HUES6 (cell line): ENCODE measurements around the gene RPTOR.

Source experiments
- H3K27ac ChIP-seq: 2 replicates; pipeline ENCODE4 v1.7.0; 2013; ENCODE audit warnings: low read depth, mild to moderate bottlenecking, low read length, inconsistent platforms
- H3K27me3 ChIP-seq: 2 replicates; pipeline ENCODE4 v1.6.1; 2013; ENCODE audit warnings: low read length; ENCODE audit not compliant: control insufficient read depth, insufficient read depth
- H3K36me3 ChIP-seq: 2 replicates; pipeline ENCODE4 v1.6.1; 2013; ENCODE audit warnings: low read length; ENCODE audit not compliant: control insufficient read depth, insufficient read depth
- H3K4me1 ChIP-seq: 2 replicates; pipeline ENCODE4 v1.6.1; 2013; ENCODE audit warnings: low read length; ENCODE audit not compliant: control insufficient read depth, insufficient read depth
- H3K4me3 ChIP-seq: 2 replicates; pipeline ENCODE4 v1.5.1; 2013; ENCODE audit warnings: low read depth, low read length
- H3K9ac ChIP-seq: one replicate; pipeline ENCODE4 v1.6.1; 2013; ENCODE audit warnings: mild to moderate bottlenecking, low read length
- H3K9me3 ChIP-seq: 2 replicates; pipeline ENCODE4 v1.6.1; 2013; ENCODE audit warnings: low read depth, low read length; ENCODE audit not compliant: control insufficient read depth, insufficient read depth

RPTOR gene

GRCh38 chr17:80913928-80914821 is 369.5 kb downstream of the RPTOR start:
- H3K36me3 ChIP-seq = peaks cover 37% of the 10 kb centered on the region

GRCh38 chr17:80916246-80916645 is 371.6 kb downstream of the RPTOR start:
- Histone ChIP-seq H3K9ac (no peak overlapping the region), H3K27me3 (no peaks in the 10 kb centered on the region), H3K27ac (no peak overlapping the region), H3K36me3 (peaks cover 35% of the 10 kb centered on the region), H3K4me3 (no peak overlapping the region), H3K9me3 (peaks cover 21% of the 10 kb centered on the region), H3K4me1 (no peaks in the 10 kb centered on the region)

More at GRCh38 chr17:80913928-80914821, 369.5 kb downstream of the RPTOR start:
- peaks cover 21% of the 10 kb centered on the region for H3K9me3 ChIP-seq
- H3K4me1 ChIP-seq = no peaks in the 10 kb centered on the region
- H3K27ac ChIP-seq = no peak overlapping the region
- H3K27me3 ChIP-seq = no peaks in the 10 kb centered on the region
- no peak overlapping the region for H3K9ac ChIP-seq
- no peak overlapping the region for H3K4me3 ChIP-seq

- Histone ChIP-seq H3K27me3 (no peaks in the 10 kb centered on the region), H3K4me3 (no peak overlapping the region), H3K9ac (no peak overlapping the region), H3K36me3 (peaks cover 27% of the 10 kb centered on the region), H3K27ac (no peak overlapping the region), H3K4me1 (no peaks in the 10 kb centered on the region), H3K9me3 (peaks cover 21% of the 10 kb centered on the region)
Measured at GRCh38 chr17:80917716-80918560, 373.3 kb downstream of the RPTOR start.

- Histone ChIP-seq H3K36me3 (peaks cover 31% of the 10 kb centered on the region), H3K4me1 (no peaks in the 10 kb centered on the region), H3K9ac (no peak overlapping the region), H3K9me3 (peaks cover 21% of the 10 kb centered on the region), H3K4me3 (no peak overlapping the region), H3K27me3 (no peaks in the 10 kb centered on the region), H3K27ac (no peak overlapping the region)
Measured at GRCh38 chr17:80918731-80919130, 374.1 kb downstream of the RPTOR start.

GRCh38 chr17:80919331-80920311 is 375.0 kb downstream of the RPTOR start:
- peaks cover 27% of the 10 kb centered on the region for H3K36me3 ChIP-seq

GRCh38 chr17:80920441-80920840 is 375.8 kb downstream of the RPTOR start:
- Histone ChIP-seq H3K9me3 (peaks cover 8% of the 10 kb centered on the region), H3K27ac (no peak overlapping the region), H3K27me3 (no peaks in the 10 kb centered on the region), H3K4me1 (no peaks in the 10 kb centered on the region), H3K36me3 (peaks cover 30% of the 10 kb centered on the region), H3K9ac (no peak overlapping the region), H3K4me3 (no peak overlapping the region)

More at GRCh38 chr17:80919331-80920311, 375.0 kb downstream of the RPTOR start:
- peaks cover 14% of the 10 kb centered on the region for H3K9me3 ChIP-seq
- H3K4me1 ChIP-seq = no peaks in the 10 kb centered on the region
- H3K4me3 ChIP-seq = no peak overlapping the region
- H3K9ac ChIP-seq = no peak overlapping the region
- no peaks in the 10 kb centered on the region for H3K27me3 ChIP-seq
- no peak overlapping the region for H3K27ac ChIP-seq

GRCh38 chr17:80921159-80921558 is 376.5 kb downstream of the RPTOR start:
- Histone ChIP-seq H3K27ac (no peak overlapping the region), H3K9ac (no peak overlapping the region), H3K9me3 (peaks cover 3% of the 10 kb centered on the region), H3K4me1 (peaks cover 2% of the 10 kb centered on the region; the same call in 1 of the 2 replicates), H3K4me3 (no peak overlapping the region), H3K36me3 (peaks cover 33% of the 10 kb centered on the region), H3K27me3 (peaks cover 7% of the 10 kb centered on the region)

- Histone ChIP-seq H3K36me3 (peaks cover 31% of the 10 kb centered on the region), H3K27me3 (peaks cover 12% of the 10 kb centered on the region), H3K9me3 (no peaks in the 10 kb centered on the region), H3K27ac (no peak overlapping the region), H3K4me3 (no peak overlapping the region), H3K9ac (no peak overlapping the region), H3K4me1 (peaks cover 3% of the 10 kb centered on the region)
Measured at GRCh38 chr17:80921741-80922579, 377.3 kb downstream of the RPTOR start.

GRCh38 chr17:80922580-80923160 is 378.0 kb downstream of the RPTOR start:
- Histone ChIP-seq H3K27ac (no peak overlapping the region), H3K9me3 (no peaks in the 10 kb centered on the region), H3K4me3 (no peak overlapping the region), H3K9ac (no peak overlapping the region), H3K36me3 (peaks cover 30% of the 10 kb centered on the region), H3K4me1 (peaks cover 10% of the 10 kb centered on the region), H3K27me3 (peaks cover 18% of the 10 kb centered on the region)
